AG04449 (cell line): ENCODE results near the gene GREM1.

ENCODE experiments used
- CTCF ChIA-PET: fragments of 350-600 bp; formaldehyde crosslinking; extraction: SDS; loops from one replicate; lab custom pipeline; 2021; ENCODE audit warnings: antibody characterized with exemption; lab: Yijun Ruan, JAX
- POLR2A ChIA-PET: fragments of 400-600, 350-600 bp; formaldehyde crosslinking; extraction: SDS; loops from one replicate; lab custom pipeline; 2020; ENCODE audit warnings: antibody characterized with exemption, inconsistent platforms; lab: Yijun Ruan, JAX
- DNase-seq: peaks from one replicate; pipeline ENCODE4 v3.0.0-alpha.2; 2010; ENCODE audit warnings: low read depth, low spot score
- H3K4me3 ChIP-seq: 2 replicates; pipeline ENCODE4 v1.5.1; 2011; ENCODE audit warnings: low read depth, mild to moderate bottlenecking, control low read depth, low read length
- CTCF ChIP-seq: IDR thresholded peaks from one replicate; pipeline ENCODE4 v1.5.1; 2011; ENCODE audit warnings: mild to moderate bottlenecking, moderate library complexity, low read length, control low read depth, inconsistent platforms; ENCODE audit not compliant: insufficient read depth; ENCODE audit errors: missing control alignments

The GREM1 gene

DNA sequence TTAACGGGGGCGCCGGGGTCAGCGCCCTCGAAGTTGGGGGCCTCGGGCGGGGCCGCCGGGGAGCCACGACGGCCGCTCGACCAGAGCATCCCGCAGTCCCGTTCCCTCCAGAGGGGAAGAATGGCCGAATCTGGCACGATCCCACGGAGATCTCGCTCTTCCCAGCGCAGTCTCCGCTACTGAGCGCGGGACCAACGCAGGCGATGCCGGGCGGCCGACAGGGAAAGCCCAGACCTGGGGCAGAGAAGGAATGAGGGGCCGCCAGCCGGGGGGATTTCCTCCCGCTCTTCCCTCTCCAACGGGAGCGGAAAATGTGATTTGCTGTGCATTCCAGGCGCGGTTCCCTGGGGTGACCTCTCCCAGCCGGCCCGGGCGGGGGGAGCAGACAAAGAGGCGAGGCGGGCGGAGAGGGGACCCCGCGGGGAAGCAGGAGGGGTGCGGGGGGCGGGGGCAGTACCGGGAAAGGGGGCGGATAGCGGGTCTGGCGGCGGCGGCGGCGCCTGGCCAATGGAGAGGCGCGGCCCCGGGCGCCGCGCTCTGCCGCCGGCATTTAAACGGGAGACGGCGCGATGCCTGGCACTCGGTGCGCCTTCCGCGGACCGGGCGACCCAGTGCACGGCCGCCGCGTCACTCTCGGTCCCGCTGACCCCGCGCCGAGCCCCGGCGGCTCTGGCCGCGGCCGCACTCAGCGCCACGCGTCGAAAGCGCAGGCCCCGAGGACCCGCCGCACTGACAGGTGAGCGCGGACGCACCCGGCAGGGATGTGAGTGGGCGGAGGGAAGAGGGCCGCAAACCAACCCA lies at the start of gene GREM1:
TSS of gene GREM1 (plus strand) at position 579 of the 801 bp plus-strand sequence. CDS start 12,687 bp downstream, outside the sequence.
- peak within 1 kb of the TSS; percentile 93 for H3K4me3 ChIP-seq
- TF ChIP-seq CTCF: no peak
- DNase-seq: no peak
- ChIA-PET POLR2A (no interaction called here), CTCF (interaction anchor here (5.3 kb wide), 1 partner anchor 55 kb away, joined by 41 read pairs; no protein-coding TSS in a partner anchor)

DNA sequence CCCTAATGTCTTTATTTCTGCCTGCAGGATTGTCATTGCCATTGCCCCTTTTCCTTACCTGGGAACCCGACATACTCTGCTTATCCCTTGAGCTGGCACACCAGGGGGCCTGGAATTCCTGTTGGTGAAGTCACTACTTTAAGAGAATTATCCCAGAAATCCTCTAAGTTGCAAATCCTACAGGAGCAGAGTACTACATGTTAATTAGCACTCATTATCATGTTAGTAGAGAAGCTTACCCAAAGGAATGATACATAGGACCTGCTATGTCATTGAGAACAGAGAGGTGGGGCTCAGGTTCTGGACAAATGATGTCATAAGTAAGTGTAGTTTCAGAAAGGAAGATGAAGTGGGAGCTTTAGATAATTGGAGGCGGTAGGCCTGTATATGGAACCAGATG lies 48.9 kb upstream of the GREM1 start:
- POLR2A ChIA-PET: interaction anchor here (0.6 to 1.8 kb wide), 3 partner anchors 51 to 55 kb away, joined by 3 to 6 read pairs (median 3); no protein-coding TSS in a partner anchor
- CTCF ChIA-PET: interaction anchor here (0.7 to 2.7 kb wide), 12 partner anchors 9 to 463 kb away, joined by 3 to 13 read pairs (median 4); no protein-coding TSS in a partner anchor
- DNase-seq: no peak
- TF ChIP-seq CTCF: no peak
- H3K4me3 ChIP-seq: no peak overlapping the region

GRCh38 chr15:32669896-32670611 lies 47.8 kb upstream of the GREM1 start:
- POLR2A ChIA-PET: interaction anchor here (0.8 to 1.8 kb wide), 4 partner anchors 17 to 53 kb away, joined by 3 to 9 read pairs (median 4); no protein-coding TSS in a partner anchor
- no peak for TF ChIP-seq CTCF
- CTCF ChIA-PET: interaction anchor here (0.6 to 3.0 kb wide), 13 partner anchors 8 to 171 kb away, joined by 3 to 19 read pairs (median 4); no protein-coding TSS in a partner anchor
- DNase-seq: no peak
- H3K4me3 ChIP-seq: peak overlapping the region; percentile 34

- DNase-seq: no peak
- no peak overlapping the region for H3K4me3 ChIP-seq
- POLR2A ChIA-PET: interaction anchor here (1.7 kb wide), 2 partner anchors 17 to 48 kb away, joined by 3 to 9 read pairs; no protein-coding TSS in a partner anchor
- no peak for TF ChIP-seq CTCF
- CTCF ChIA-PET: interaction anchor here (1.0 to 3.0 kb wide), 5 partner anchors 8 to 53 kb away, joined by 3 to 19 read pairs (median 6); no protein-coding TSS in a partner anchor
Measured at GRCh38 chr15:32670623-32671022, 47.2 kb upstream of the GREM1 start.

GRCh38 chr15:32671339-32672325 lies 46.2 kb upstream of the GREM1 start:
- peak overlapping the region; percentile 50 for H3K4me3 ChIP-seq
- POLR2A ChIA-PET: interaction anchor here (0.6 to 1.7 kb wide), 4 partner anchors 16 to 60 kb away, joined by 3 to 9 read pairs (median 3); no protein-coding TSS in a partner anchor
- no peak for DNase-seq
- no peak for TF ChIP-seq CTCF
- CTCF ChIA-PET: interaction anchor here (1.0 to 3.0 kb wide), 4 partner anchors 9 to 52 kb away, joined by 3 to 19 read pairs (median 10); no protein-coding TSS in a partner anchor
